Liver (tissue), 9 donors: ENCODE results near the gene EGLN1. TPM values are rescaled to one million over a fixed set of nuclear protein-coding genes. Genes with fewer than 3 reads are reported as not detected.
A peak's percentile ranks its signal among the peaks of the same experiment; 100 is the strongest.
"Not testable (repeated sequence)": the region's sequence is repeated elsewhere in the genome, so short reads cannot be mapped to it uniquely, and the experiment has no call there.

Source experiments
- DNase-seq: peaks from one replicate; pipeline ENCODE4 v3.0.0-alpha.2; 2017; ENCODE audit warnings: low spot score
- H3K27ac ChIP-seq, 2 donors: one replicate each; pipeline ENCODE4 v1.7.0; 2013; ENCODE audit warnings: inconsistent platforms in 2 of 2, low read length in 2 of 2, control low read depth in 1 of 2, low read depth in 1 of 2, mild to moderate bottlenecking in 1 of 2
- H3K27me3 ChIP-seq, 4 donors: one replicate each; pipeline versions ENCODE4 v1.6.1 to v1.7.0; 2013; ENCODE audit warnings: low read length in 3 of 4, inconsistent platforms in 1 of 4, mild to moderate bottlenecking in 1 of 4, moderate library complexity in 1 of 4; ENCODE audit not compliant: control insufficient read depth in 4 of 4, insufficient read depth in 4 of 4
- H3K36me3 ChIP-seq, 4 donors: one replicate each; pipeline versions ENCODE4 v1.6.1 to v1.7.0; 2013; ENCODE audit warnings: low read length in 3 of 4, mild to moderate bottlenecking in 3 of 4, low read depth in 1 of 4, moderate library complexity in 1 of 4; ENCODE audit not compliant: control insufficient read depth in 4 of 4, insufficient read depth in 3 of 4
- H3K4me1 ChIP-seq, 4 donors: one replicate each; pipeline versions ENCODE4 v1.6.1 to v1.7.0; 2013; ENCODE audit warnings: low read length in 3 of 4, mild to moderate bottlenecking in 3 of 4, moderate library complexity in 1 of 4; ENCODE audit not compliant: control insufficient read depth in 4 of 4, insufficient read depth in 4 of 4
- H3K4me3 ChIP-seq, 3 donors: one replicate each; pipeline versions ENCODE4 v1.6.1 to v1.7.0; 2013; ENCODE audit warnings: low read length in 3 of 3, control low read depth in 1 of 3, low read depth in 1 of 3, mild to moderate bottlenecking in 1 of 3
- H3K9ac ChIP-seq, 2 donors: one replicate each; pipeline ENCODE4 v1.7.0; 2013; ENCODE audit warnings: low read length in 2 of 2, mild to moderate bottlenecking in 2 of 2, moderate library complexity in 2 of 2, control low read depth in 1 of 2, low read depth in 1 of 2
- H3K9me3 ChIP-seq, 4 donors: one replicate each; pipeline versions ENCODE4 v1.6.1 to v1.7.0; 2013; ENCODE audit warnings: low read length in 3 of 4; ENCODE audit not compliant: control insufficient read depth in 4 of 4
- ATF3 ChIP-seq: IDR thresholded peaks from 2 replicates; pipeline ENCODE4 v1.6.1; 2016; ENCODE audit warnings: antibody characterized with exemption
- CTCF ChIP-seq: fragments of 150-350 bp; IDR thresholded peaks from 2 replicates; pipeline ENCODE4 v1.5.1; 2017; ENCODE audit warnings: improper control_type of control experiment, low read depth, low read length; ENCODE audit not compliant: missing input control
- EGR1 ChIP-seq, 2 donors: IDR thresholded peaks; 2 replicates each; pipeline ENCODE4 v1.6.1; 2016 to 2018; ENCODE audit warnings: antibody characterized with exemption in 2 of 2, low read depth in 2 of 2
- FOXA1 ChIP-seq: IDR thresholded peaks from 2 replicates; pipeline ENCODE4 v1.6.1; 2016; ENCODE audit warnings: antibody characterized with exemption
- FOXA2 ChIP-seq: IDR thresholded peaks from 2 replicates; pipeline ENCODE4 v1.6.1; 2016; ENCODE audit warnings: antibody characterized with exemption
- GABPA ChIP-seq, 2 donors: IDR thresholded peaks in 1 of 2; conservative IDR thresholded peaks in 1 of 2; 2 replicates each; pipeline ENCODE4 v1.6.1; 2016; ENCODE audit warnings: antibody characterized with exemption in 2 of 2, mild to moderate bottlenecking in 1 of 2, moderate library complexity in 1 of 2
- HNF4A ChIP-seq, 2 donors: conservative IDR thresholded peaks; 2 replicates each; pipeline ENCODE4 v1.6.1; 2016; ENCODE audit warnings: antibody characterized with exemption in 2 of 2, mild to moderate bottlenecking in 2 of 2
- HNF4G ChIP-seq: IDR thresholded peaks from 2 replicates; pipeline ENCODE4 v1.6.1; 2016; ENCODE audit warnings: antibody characterized with exemption
- JUND ChIP-seq, 2 donors: IDR thresholded peaks; 2 replicates each; pipeline ENCODE4 v1.6.1; 2016; ENCODE audit warnings: antibody characterized with exemption in 2 of 2
- MAX ChIP-seq: IDR thresholded peaks from 2 replicates; pipeline ENCODE4 v1.6.1; 2016; ENCODE audit warnings: antibody characterized with exemption
- NR2F2 ChIP-seq: IDR thresholded peaks from 2 replicates; pipeline ENCODE4 v1.6.1; 2016; ENCODE audit warnings: antibody characterized with exemption
- RAD21 ChIP-seq, 2 donors: IDR thresholded peaks; 2 replicates each; pipeline ENCODE4 v1.6.1; 2016; ENCODE audit warnings: antibody characterized with exemption in 2 of 2, mild to moderate bottlenecking in 2 of 2
- REST ChIP-seq: IDR thresholded peaks from 2 replicates; pipeline ENCODE4 v1.6.1; 2016; ENCODE audit warnings: antibody characterized with exemption, mild to moderate bottlenecking
- RXRA ChIP-seq, 2 donors: IDR thresholded peaks; 2 replicates each; pipeline ENCODE4 v1.6.1; 2017 to 2018; ENCODE audit warnings: antibody characterized with exemption in 2 of 2, mild to moderate bottlenecking in 1 of 2
- SP1 ChIP-seq: IDR thresholded peaks from 2 replicates; pipeline ENCODE4 v1.6.1; 2018; ENCODE audit warnings: antibody characterized with exemption, mild to moderate bottlenecking
- TAF1 ChIP-seq: conservative IDR thresholded peaks from 2 replicates; pipeline ENCODE4 v1.6.1; 2016; ENCODE audit warnings: antibody characterized with exemption, mild to moderate bottlenecking
- YY1 ChIP-seq: IDR thresholded peaks from 2 replicates; pipeline ENCODE4 v1.6.1; 2016; ENCODE audit warnings: antibody characterized with exemption, mild to moderate bottlenecking
- ZBTB33 ChIP-seq: IDR thresholded peaks from 2 replicates; pipeline ENCODE4 v1.6.1; 2016; ENCODE audit warnings: antibody characterized with exemption
- WGBS: extraction: QIAGEN DNeasy Blood & Tissue Kit; methylation state at CpG from one replicate; pipeline ENCODE4 v1.1.7; 2013; 5-methylcytosine and 5-hydroxymethylcytosine counted together
- polyA plus RNA-seq, 2 donors: library from polyadenylated mRNA; stranded (reverse) in 1 of 2; unstranded in 1 of 2; fragments of 200-250 nt in 1 of 2; fragments of >200 nt in 1 of 2; fragmentation: Nextera tagmentation in 1 of 2; extraction: Ambion mirVana in 1 of 2; gene quantifications; one replicate each; pipeline versions ENCODE4 v1.2.1 to v1.2.3, GENCODE V29; 2013 to 2015
- total RNA-seq, 2 donors: library from RNA; depleted of rRNA; stranded (reverse); fragments of >200 nt; gene quantifications; one replicate each; pipeline ENCODE4 v1.2.3, GENCODE V29; 2014
- donor health status: healthy.
- donor health status: healthy.
- donor health status: healthy.
- donor health status: healthy.
- donor health status: healthy.

Gene EGLN1
- total RNA-seq (10 to 100 TPM; 26.1 to 44.8 TPM), polyA plus RNA-seq (10 to 100 TPM in 1 of 2 donors, 1 to 10 TPM in 1; 7.2 to 18.4 TPM)

- under 1% methylated on average over 104 of the region's 104 CpGs for WGBS
- TF ChIP-seq RAD21 (IDR thresholded peaks at IDR 0.05) (peak; percentile 27 to 42), ZBTB33 (no peak), HNF4G (no peak), TAF1 (peak; percentile 73), JUND (IDR thresholded peaks at IDR 0.05) (no peak), RXRA (IDR thresholded peaks at IDR 0.05) (peak in 1 of 2 donors; percentile 35), ATF3 (no peak), FOXA2 (no peak), EGR1 (IDR thresholded peaks at IDR 0.05; ENCODE audit: low read depth in 2 of 2) (no peak), SP1 (no peak), GABPA (IDR thresholded peaks at IDR 0.05 in 1 of 2, conservative IDR thresholded peaks at IDR 0.05 in 1 of 2) (peak in 1 of 2 donors; percentile 63), MAX (peak; percentile 29), NR2F2 (peak; percentile 38), HNF4A (conservative IDR thresholded peaks at IDR 0.05) (no peak), REST (peak; percentile 45), YY1 (peak; percentile 93), CTCF (peak; percentile 6), FOXA1 (no peak)
- peak; percentile 88 for DNase-seq
- no peaks in the 10 kb centered on the region for H3K27me3 ChIP-seq
- peak within 1 kb of the TSS; percentile 99 to 100 for H3K27ac ChIP-seq
- H3K4me3 ChIP-seq: peak within 1 kb of the TSS; percentile 84 to 93 (median 90)
- peak within 1 kb of the TSS; percentile 96 to 99 for H3K9ac ChIP-seq
- H3K9me3 ChIP-seq: no peaks in the 10 kb centered on the region
- peaks cover 0 to 40% (median 31%) of the 10 kb centered on the region in 4 donors for H3K4me1 ChIP-seq
- H3K36me3 ChIP-seq: no peaks in the 10 kb centered on the region
These were observed at the start of gene EGLN1 for GRCh38 chr1:231421971-231422797. EGLN1 (minus strand) TSS chr1:231422287; CDS start chr1:231421888, 399 bp downstream.

- not testable (repeated sequence) for H3K9me3 ChIP-seq, H3K9ac ChIP-seq, H3K4me1 ChIP-seq, H3K27ac ChIP-seq, DNase-seq, H3K36me3 ChIP-seq, H3K27me3 ChIP-seq, H3K4me3 ChIP-seq
- 93% methylated on average over 3 of the region's 5 CpGs for WGBS
These were observed 49.4 kb upstream of the EGLN1 start for GRCh38 chr1:231471500-231471899.

GRCh38 chr1:231471027-231471426 is 48.9 kb upstream of the EGLN1 start:
- H3K27me3 ChIP-seq, H3K4me3 ChIP-seq, H3K9ac ChIP-seq, H3K4me1 ChIP-seq, H3K27ac ChIP-seq, H3K36me3 ChIP-seq, DNase-seq, H3K9me3 ChIP-seq: not testable (repeated sequence)
- WGBS: 88% methylated on average over 2 of the region's 3 CpGs
